ENCODE results near the gene ELOVL3. TPM values are rescaled to one million over a fixed set of nuclear protein-coding genes. Genes with fewer than 3 reads are reported as not detected.

The ELOVL3 gene
- total RNA-seq, 1 experiment from 2014 or later: 0.17 TPM

DNA sequence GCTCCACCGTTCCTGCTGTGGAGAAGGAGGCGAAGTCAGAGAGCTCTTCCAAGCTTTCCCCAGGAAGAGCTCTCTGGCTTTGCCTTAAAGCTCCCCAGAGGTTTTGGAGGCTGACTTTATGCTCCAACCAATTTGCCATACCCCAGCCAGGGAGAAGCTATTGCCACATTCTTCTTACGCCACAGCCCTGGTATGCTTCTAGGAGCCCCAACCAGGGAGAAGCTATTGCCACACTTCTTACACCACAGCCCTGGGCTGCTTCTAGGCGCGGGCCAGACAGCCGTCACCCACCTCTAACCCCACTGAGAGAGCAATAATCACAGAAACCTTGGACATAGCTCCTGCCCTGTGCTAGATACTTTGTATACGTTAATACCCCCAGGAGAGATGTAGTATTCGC is 951 bp downstream of the ELOVL3 start:
- no peak for ATAC-seq
- TF ChIP-seq, protein P1, sequence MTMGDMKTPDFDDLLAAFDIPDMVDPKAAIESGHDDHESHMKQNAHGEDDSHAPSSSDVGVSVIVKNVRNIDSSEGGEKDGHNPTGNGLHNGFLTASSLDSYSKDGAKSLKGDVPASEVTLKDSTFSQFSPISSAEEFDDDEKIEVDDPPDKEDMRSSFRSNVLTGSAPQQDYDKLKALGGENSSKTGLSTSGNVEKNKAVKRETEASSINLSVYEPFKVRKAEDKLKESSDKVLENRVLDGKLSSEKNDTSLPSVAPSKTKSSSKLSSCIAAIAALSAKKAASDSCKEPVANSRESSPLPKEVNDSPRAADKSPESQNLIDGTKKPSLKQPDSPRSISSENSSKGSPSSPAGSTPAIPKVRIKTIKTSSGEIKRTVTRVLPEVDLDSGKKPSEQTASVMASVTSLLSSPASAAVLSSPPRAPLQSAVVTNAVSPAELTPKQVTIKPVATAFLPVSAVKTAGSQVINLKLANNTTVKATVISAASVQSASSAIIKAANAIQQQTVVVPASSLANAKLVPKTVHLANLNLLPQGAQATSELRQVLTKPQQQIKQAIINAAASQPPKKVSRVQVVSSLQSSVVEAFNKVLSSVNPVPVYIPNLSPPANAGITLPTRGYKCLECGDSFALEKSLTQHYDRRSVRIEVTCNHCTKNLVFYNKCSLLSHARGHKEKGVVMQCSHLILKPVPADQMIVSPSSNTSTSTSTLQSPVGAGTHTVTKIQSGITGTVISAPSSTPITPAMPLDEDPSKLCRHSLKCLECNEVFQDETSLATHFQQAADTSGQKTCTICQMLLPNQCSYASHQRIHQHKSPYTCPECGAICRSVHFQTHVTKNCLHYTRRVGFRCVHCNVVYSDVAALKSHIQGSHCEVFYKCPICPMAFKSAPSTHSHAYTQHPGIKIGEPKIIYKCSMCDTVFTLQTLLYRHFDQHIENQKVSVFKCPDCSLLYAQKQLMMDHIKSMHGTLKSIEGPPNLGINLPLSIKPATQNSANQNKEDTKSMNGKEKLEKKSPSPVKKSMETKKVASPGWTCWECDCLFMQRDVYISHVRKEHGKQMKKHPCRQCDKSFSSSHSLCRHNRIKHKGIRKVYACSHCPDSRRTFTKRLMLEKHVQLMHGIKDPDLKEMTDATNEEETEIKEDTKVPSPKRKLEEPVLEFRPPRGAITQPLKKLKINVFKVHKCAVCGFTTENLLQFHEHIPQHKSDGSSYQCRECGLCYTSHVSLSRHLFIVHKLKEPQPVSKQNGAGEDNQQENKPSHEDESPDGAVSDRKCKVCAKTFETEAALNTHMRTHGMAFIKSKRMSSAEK (CRISPR knock-in tag; IDR thresholded peaks at IDR 0.05; ENCODE audit: borderline replicate concordance): no peak
- TF ChIP-seq, protein P2, sequence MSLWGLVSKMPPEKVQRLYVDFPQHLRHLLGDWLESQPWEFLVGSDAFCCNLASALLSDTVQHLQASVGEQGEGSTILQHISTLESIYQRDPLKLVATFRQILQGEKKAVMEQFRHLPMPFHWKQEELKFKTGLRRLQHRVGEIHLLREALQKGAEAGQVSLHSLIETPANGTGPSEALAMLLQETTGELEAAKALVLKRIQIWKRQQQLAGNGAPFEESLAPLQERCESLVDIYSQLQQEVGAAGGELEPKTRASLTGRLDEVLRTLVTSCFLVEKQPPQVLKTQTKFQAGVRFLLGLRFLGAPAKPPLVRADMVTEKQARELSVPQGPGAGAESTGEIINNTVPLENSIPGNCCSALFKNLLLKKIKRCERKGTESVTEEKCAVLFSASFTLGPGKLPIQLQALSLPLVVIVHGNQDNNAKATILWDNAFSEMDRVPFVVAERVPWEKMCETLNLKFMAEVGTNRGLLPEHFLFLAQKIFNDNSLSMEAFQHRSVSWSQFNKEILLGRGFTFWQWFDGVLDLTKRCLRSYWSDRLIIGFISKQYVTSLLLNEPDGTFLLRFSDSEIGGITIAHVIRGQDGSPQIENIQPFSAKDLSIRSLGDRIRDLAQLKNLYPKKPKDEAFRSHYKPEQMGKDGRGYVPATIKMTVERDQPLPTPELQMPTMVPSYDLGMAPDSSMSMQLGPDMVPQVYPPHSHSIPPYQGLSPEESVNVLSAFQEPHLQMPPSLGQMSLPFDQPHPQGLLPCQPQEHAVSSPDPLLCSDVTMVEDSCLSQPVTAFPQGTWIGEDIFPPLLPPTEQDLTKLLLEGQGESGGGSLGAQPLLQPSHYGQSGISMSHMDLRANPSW (CRISPR knock-in tag; conservative IDR thresholded peaks at IDR 0.05; ENCODE audit: low read depth): no peak
- TF ChIP-seq, protein P3, sequence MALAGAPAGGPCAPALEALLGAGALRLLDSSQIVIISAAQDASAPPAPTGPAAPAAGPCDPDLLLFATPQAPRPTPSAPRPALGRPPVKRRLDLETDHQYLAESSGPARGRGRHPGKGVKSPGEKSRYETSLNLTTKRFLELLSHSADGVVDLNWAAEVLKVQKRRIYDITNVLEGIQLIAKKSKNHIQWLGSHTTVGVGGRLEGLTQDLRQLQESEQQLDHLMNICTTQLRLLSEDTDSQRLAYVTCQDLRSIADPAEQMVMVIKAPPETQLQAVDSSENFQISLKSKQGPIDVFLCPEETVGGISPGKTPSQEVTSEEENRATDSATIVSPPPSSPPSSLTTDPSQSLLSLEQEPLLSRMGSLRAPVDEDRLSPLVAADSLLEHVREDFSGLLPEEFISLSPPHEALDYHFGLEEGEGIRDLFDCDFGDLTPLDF (CRISPR knock-in tag; IDR thresholded peaks at IDR 0.05): no peak
- TF ChIP-seq, protein P4, sequence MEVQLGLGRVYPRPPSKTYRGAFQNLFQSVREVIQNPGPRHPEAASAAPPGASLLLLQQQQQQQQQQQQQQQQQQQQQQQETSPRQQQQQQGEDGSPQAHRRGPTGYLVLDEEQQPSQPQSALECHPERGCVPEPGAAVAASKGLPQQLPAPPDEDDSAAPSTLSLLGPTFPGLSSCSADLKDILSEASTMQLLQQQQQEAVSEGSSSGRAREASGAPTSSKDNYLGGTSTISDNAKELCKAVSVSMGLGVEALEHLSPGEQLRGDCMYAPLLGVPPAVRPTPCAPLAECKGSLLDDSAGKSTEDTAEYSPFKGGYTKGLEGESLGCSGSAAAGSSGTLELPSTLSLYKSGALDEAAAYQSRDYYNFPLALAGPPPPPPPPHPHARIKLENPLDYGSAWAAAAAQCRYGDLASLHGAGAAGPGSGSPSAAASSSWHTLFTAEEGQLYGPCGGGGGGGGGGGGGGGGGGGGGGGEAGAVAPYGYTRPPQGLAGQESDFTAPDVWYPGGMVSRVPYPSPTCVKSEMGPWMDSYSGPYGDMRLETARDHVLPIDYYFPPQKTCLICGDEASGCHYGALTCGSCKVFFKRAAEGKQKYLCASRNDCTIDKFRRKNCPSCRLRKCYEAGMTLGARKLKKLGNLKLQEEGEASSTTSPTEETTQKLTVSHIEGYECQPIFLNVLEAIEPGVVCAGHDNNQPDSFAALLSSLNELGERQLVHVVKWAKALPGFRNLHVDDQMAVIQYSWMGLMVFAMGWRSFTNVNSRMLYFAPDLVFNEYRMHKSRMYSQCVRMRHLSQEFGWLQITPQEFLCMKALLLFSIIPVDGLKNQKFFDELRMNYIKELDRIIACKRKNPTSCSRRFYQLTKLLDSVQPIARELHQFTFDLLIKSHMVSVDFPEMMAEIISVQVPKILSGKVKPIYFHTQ (CRISPR knock-in tag; IDR thresholded peaks at IDR 0.05): no peak
- TF ChIP-seq, protein P5, sequence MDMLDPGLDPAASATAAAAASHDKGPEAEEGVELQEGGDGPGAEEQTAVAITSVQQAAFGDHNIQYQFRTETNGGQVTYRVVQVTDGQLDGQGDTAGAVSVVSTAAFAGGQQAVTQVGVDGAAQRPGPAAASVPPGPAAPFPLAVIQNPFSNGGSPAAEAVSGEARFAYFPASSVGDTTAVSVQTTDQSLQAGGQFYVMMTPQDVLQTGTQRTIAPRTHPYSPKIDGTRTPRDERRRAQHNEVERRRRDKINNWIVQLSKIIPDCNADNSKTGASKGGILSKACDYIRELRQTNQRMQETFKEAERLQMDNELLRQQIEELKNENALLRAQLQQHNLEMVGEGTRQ (CRISPR knock-in tag; IDR thresholded peaks at IDR 0.05): no peak
- TF ChIP-seq ATF1 (CRISPR knock-in tag; IDR thresholded peaks at IDR 0.05) (no peak), ZNF263 (CRISPR knock-in tag; IDR thresholded peaks at IDR 0.05; ENCODE audit: low read depth) (no peak), EMX1 (CRISPR knock-in tag; IDR thresholded peaks at IDR 0.05) (no peak), TEAD1 (CRISPR knock-in tag; IDR thresholded peaks at IDR 0.05) (no peak), CBFB (CRISPR knock-in tag; IDR thresholded peaks at IDR 0.05; ENCODE audit: low read depth) (no peak), SP1 (CRISPR knock-in tag; conservative IDR thresholded peaks at IDR 0.05) (no peak), RELA (CRISPR knock-in tag; IDR thresholded peaks at IDR 0.05; ENCODE audit: borderline replicate concordance) (no peak), CREM (CRISPR knock-in tag; IDR thresholded peaks at IDR 0.05) (no peak), ZNF232 (CRISPR knock-in tag; IDR thresholded peaks at IDR 0.05) (no peak), TCF7 (CRISPR knock-in tag; IDR thresholded peaks at IDR 0.05; ENCODE audit: low read depth) (no peak), SOX15 (CRISPR knock-in tag; IDR thresholded peaks at IDR 0.05) (no peak), ETV6 (CRISPR knock-in tag; IDR thresholded peaks at IDR 0.05) (no peak)
- TF ChIP-seq, protein P6, sequence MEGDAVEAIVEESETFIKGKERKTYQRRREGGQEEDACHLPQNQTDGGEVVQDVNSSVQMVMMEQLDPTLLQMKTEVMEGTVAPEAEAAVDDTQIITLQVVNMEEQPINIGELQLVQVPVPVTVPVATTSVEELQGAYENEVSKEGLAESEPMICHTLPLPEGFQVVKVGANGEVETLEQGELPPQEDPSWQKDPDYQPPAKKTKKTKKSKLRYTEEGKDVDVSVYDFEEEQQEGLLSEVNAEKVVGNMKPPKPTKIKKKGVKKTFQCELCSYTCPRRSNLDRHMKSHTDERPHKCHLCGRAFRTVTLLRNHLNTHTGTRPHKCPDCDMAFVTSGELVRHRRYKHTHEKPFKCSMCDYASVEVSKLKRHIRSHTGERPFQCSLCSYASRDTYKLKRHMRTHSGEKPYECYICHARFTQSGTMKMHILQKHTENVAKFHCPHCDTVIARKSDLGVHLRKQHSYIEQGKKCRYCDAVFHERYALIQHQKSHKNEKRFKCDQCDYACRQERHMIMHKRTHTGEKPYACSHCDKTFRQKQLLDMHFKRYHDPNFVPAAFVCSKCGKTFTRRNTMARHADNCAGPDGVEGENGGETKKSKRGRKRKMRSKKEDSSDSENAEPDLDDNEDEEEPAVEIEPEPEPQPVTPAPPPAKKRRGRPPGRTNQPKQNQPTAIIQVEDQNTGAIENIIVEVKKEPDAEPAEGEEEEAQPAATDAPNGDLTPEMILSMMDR (IDR thresholded peaks at IDR 0.05): no peak
- TF ChIP-seq, protein P7, sequence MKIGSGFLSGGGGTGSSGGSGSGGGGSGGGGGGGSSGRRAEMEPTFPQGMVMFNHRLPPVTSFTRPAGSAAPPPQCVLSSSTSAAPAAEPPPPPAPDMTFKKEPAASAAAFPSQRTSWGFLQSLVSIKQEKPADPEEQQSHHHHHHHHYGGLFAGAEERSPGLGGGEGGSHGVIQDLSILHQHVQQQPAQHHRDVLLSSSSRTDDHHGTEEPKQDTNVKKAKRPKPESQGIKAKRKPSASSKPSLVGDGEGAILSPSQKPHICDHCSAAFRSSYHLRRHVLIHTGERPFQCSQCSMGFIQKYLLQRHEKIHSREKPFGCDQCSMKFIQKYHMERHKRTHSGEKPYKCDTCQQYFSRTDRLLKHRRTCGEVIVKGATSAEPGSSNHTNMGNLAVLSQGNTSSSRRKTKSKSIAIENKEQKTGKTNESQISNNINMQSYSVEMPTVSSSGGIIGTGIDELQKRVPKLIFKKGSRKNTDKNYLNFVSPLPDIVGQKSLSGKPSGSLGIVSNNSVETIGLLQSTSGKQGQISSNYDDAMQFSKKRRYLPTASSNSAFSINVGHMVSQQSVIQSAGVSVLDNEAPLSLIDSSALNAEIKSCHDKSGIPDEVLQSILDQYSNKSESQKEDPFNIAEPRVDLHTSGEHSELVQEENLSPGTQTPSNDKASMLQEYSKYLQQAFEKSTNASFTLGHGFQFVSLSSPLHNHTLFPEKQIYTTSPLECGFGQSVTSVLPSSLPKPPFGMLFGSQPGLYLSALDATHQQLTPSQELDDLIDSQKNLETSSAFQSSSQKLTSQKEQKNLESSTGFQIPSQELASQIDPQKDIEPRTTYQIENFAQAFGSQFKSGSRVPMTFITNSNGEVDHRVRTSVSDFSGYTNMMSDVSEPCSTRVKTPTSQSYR (CRISPR knock-in tag; IDR thresholded peaks at IDR 0.05): no peak
- TF ChIP-seq, protein P8, sequence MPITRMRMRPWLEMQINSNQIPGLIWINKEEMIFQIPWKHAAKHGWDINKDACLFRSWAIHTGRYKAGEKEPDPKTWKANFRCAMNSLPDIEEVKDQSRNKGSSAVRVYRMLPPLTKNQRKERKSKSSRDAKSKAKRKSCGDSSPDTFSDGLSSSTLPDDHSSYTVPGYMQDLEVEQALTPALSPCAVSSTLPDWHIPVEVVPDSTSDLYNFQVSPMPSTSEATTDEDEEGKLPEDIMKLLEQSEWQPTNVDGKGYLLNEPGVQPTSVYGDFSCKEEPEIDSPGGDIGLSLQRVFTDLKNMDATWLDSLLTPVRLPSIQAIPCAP (CRISPR knock-in tag; IDR thresholded peaks at IDR 0.05): no peak
- ChIA-PET POLR2A (interaction anchor here (0.6 to 0.9 kb wide), 2 partner anchors 30 to 57 kb away, joined by 3 read pairs; no protein-coding TSS in a partner anchor), CTCF (interaction anchor here (1.4 to 18.9 kb wide), 5 partner anchors 57 to 172 kb away, joined by 5 to 906 read pairs (median 7); no protein-coding TSS in a partner anchor)
- H3K27ac Mint-ChIP-seq: no peak overlapping the region
- no peaks in the 10 kb centered on the region for H3K9me3 Mint-ChIP-seq
- no peaks in the 10 kb centered on the region for H3K36me3 Mint-ChIP-seq
- DNase-seq (ENCODE audit: low spot score): no peak
- H3K4me1 Mint-ChIP-seq: peaks cover 8% of the 10 kb centered on the region; the same call in 1 of the 2 replicates
- no peak overlapping the region for H3K4me3 Mint-ChIP-seq
- H3K27me3 Mint-ChIP-seq (ENCODE audit: low read depth): peaks cover 98% of the 10 kb centered on the region
